ENCODE data around the gene CFH.

GRCh38 chr1:196678510-196678884 is 26.7 kb downstream of the CFH start:
- TF ChIP-seq CTCF (IDR thresholded peaks at IDR 0.05; ENCODE audit: insufficient read depth, low read length, poor library complexity, severe bottlenecking), result no peak
- no peak for TF ChIP-seq EZH2phosphoT487 (conservative IDR thresholded peaks at IDR 0.05; ENCODE audit: low read length)
